Stimulated activated CD4-positive, alpha-beta T cell treated with anti-CD3 and anti-CD28 coated beads, Interleukin-1b, Interleukin-23, amount 100 ng/mL, for 48 hours (primary cell): ENCODE data around the gene SPCS2.

Experiments
- DNase-seq: peaks from one replicate; pipeline ENCODE4 v3.0.0-alpha.2; 2020

The SPCS2 gene

DNA sequence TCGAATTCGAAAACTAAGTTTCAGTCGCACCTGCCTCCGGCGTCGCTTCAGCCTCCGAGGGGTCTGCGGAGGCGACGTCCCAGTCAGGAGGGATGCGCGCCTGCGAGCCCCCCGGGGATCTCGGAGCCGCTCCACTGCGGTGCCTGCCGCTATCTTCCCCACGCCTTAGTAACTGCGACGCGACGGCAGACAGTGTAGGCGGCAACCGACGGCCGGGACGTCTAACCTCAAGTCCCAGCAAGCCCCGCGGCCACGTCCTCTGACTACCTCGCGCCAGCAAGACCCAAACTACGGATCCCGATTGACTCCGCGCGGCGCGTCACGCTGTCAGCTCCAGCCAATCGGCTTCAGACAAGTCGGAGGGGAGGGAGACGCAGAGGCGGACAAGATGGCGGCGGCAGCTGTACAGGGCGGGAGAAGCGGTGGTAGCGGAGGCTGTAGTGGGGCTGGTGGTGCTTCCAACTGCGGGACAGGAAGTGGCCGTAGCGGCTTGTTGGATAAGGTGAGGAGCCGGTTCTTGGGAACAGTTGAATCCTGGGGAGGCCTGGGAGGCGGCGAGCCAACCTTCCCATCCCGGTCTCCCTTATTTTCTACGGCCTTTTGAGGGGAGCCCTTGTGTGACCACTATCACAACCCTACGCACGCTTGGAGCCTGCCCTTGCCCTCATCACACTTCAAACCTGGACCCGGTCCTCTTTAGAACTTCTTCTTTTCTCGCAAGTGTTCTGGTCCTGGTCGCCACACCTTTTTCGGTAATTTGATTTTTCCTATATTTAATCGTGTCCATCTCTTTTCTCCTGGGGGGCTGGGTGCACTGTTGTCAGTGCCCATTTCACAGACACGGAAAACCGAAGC, at the start of gene SPCS2, which contains the start of gene XRRA1:
Gene SPCS2 (plus strand): TSS at position 369 of the 855 bp plus-strand sequence. CDS start 20 bp downstream, at position 389.
Gene XRRA1 (minus strand): TSS at position 194 of the 855 bp plus-strand sequence. CDS start 8,213 bp downstream, outside the sequence.
- DNase-seq, result peak; percentile 100

DNA sequence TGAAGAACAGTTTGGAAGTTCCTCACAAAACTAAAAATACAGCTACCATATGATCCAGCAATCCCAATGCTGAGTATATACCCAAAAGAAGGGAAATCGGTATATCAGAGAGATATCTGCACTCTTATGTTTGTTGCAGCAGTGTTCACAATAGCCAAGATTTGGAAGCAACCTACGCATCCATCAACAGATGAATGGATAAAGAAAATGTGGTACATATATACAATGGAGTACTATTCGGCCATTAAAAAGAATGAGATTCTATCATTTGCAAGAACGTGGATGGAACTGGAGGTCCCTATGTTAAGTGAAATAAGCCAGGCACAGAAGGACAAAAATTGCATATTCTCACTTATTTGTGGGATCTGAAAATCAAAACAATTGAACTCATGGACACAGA, 46.7 kb upstream of the SPCS2 start:
- DNase-seq, result no peak

DNA sequence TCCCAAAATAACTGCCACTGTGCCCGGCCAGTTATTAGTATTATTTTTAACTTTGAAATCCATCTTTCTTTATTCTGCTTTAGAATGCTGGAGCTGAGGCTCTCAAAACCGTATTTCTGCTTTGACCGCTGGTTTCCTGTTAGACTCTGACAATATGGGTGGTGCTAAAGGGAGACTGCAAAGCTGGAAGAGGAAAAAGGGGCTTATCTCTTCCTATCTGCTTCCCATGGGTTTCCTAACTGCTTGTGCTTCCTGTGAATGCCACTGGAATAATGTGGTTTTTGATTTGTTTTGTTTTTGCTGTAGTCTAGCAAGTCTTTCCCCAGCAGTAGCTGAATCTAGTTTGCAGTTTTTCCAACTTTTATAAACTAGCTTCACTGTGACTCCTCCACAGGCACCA, 43.7 kb upstream of the SPCS2 start:
- DNase-seq, result no peak

DNA sequence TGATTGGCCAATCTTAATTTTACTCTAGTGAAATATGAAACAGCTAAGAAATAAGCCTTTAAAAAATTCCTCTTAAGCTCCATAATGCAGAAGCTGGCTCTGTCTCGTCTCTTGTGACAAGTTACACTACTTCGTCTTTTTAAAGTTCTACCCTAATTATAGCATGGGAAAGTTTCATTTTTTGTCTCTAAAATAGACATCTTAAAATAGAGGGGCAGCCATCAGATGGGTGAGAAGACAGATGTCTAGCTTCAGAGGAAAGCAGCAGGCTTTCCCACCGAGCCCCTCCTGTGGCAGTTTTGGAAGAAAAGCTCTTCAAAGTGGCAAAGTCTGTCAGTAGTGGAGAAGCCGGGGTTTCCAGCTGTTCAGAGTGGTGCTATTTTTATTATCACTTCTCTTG, 39.7 kb upstream of the SPCS2 start:
- no peak for DNase-seq

DNA sequence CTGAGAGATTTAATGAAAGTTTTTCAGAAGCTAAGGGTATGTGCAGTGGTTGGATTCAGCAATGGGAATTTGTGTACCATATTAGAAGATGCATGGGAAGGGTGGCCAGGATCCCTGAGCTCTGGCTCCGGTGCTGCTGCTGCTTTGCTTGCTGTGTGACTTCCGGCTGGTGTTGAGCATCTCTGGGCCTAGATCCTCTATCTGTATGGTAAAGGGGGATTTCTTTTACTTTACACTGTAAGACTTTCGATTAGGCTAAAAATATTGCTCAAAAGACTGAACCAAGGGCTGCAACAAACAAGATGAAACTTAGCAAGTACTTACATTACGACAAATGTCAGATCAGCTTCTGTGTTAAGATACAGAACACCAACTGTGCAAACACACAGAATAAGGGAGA, 39.3 kb upstream of the SPCS2 start:
- DNase-seq, result no peak

DNA sequence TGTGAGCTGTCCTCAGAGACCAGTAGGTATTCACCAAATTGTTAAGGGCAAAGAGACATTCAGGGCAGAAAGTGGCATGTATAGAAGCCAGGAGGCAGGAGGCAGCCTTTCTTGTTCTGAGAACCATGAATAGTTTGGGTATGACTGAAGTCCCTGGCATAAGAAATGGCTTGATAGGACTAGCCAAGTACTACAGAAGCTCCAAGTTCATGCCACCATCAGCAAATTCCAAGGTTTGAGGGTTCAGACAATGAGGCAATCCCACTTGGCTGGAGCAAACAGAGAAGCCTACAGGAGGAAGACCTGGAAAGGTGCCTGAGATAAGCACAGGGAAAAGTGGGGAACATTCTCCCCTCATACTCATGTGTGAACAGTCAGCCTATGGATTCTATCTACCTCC, 25.9 kb upstream of the SPCS2 start:
- DNase-seq, result no peak

DNA sequence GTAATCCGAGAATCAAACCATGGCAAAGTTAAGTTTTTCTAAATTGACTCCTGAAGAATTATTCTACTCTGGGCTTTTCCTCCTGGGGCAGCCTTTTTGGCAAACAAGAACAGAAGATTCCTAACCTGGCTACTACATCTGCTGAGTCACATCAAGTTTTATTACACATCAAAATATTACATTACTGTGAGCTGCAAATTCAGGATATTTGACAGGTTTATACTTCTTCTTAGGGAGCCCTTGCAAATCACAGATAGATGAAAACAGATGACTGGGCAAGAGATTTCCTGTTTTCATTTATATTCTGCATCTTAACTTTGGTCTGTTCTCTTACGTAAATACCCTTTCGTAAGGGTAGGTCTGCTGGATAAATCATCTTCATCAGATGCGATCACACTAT, 23.8 kb upstream of the SPCS2 start:
- DNase-seq, result no peak

DNA sequence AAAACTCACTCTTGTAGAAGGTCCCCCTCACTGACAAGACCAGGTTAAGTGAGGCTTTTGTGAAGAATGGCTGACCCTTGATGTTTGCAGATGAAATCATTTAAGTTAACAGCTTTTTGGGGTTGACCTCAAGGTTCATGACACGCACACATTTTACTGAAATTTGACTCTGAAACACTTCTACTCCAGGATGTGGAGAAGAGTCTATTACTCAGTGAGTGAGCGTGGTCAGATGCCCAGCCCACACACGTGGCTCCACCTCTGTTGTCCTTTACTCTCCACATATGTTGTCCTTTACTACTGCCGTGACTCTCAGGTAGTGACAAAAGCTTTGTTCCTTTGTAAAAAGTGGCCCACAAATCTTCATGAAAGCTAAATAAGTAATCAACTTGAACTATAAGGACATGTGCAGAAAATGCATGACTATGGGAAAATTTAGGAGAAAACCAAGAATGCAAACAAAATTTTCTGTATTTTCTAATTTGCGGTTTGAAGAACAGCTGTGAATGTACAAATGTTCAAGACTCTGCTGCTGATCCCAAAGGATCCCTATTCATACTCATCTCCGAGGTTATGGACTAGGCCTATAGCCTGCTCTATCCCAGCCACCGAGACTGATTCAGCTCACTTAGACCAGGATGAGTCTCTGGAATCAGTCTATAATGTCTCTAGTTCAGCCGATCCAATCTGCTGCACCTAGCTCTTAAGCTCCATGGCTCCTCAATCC, 22.6 kb upstream of the SPCS2 start:
- DNase-seq, result peak; percentile 48

DNA sequence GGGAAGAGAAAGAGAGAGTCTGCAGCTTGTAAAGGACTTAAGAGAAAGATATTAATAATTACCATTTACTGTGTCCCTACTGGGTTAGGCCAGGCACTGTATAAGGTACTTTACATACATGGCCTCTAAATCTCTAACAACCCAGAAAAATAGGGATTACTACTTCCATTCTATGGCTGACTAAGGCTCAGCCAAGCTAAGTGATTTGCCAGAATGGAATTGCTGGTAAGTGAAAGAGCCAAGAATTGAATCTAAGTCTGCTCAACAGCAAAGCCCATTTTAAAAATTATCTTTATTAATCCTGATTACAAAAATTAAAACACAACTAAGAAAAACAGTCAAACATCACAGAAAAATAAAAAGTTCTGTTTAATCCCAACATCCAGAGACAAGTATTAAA, 21.6 kb upstream of the SPCS2 start:
- DNase-seq, result no peak

DNA sequence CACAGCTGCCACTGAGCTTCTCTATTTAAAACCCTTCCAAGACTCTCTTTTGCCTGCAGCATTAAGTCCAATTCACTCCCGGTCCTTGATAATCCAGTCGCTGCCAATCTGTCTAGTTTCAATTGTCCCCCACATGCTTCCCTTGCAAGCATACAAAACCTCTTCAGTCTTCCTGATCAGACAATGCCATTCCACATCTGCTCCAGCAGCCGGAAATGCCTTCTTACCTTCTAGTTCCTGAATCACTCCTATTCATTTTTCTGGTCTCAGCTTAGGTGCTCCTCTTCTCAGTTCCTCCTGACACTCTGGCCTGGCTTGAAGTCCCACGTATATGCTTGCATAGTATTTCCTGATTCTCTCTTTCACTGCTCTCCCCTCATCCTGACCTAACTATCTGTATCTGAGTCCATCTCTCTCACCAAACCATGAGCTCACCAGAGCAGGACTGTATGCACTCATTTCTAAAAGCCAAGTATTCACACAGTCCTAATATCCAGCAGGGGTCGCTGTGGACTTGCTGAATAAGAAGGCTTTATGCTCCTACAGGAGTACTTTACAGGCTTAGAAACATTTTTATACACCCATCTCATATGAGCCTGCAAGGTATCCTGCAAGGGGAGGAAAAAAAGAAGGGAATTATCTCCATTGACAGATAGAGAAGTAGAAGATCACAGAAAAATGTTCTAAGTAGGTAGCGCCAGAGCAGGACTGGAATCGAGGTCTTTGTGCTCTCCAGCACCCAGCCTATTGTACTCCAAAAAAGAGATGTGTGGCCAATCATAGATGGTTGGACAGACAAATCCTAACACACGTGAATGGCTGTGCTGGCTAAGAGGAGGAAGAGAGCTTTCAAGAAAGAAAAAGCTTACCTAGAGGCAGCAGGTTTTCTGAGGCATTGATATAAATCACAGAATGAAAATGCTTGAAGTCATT, 19.4 kb upstream of the SPCS2 start:
- peak; percentile 59 for DNase-seq

DNA sequence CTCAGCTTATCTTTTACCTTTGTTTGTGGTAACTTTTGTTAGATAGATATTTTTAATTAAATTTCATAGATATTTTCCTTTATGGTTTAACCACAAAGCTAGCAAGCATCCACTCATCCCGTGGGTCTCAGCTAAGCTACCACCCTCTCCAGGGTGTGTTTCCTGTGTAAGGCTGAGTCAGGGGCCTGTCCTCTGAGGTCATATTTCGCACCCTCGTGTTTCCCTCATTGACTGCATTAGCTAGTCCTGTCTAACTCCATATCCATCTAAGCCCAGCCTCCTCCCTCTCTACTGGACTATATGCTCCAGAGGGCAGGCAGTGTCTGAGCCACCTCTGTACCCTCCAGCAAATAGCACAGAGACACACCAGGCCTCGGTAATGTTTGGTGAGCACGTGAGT, 16.9 kb upstream of the SPCS2 start:
- no peak for DNase-seq

DNA sequence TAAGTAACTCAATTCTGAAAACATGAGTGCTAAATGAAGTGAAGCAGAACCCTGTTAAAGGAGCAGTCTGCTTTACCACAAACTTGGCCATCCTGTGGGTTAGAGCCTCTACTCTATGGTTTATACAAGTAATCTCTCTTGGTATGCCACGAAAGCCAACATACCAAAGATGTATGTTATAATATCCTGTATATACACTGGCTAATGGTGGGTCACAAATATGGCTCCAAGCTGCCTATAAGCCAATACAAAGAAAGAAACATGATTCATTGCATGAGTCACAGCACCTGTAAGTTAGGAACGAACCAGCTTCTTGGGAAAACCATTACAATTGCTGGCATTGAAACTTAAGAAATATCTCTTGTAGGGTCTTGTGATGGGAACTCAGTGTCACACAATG, 16.3 kb upstream of the SPCS2 start:
- DNase-seq, result no peak

DNA sequence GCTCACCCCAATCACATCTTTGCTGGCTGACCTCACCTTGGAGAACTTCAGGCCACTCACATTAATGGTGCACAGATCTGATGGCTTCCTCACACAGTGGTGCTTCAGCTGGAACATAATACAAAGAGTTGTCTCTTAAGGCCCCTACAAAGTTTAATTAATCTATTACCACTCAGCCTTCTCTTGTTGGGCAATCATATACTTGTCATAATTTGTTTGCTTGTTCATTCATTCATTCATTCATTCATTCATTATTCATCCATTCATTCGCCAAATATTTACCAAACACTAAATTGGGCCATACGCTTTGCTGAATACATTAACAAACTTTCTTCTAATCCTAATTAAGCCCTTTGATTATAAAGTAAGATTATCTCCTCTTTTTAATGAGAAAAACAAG, 15.3 kb upstream of the SPCS2 start:
- no peak for DNase-seq

DNA sequence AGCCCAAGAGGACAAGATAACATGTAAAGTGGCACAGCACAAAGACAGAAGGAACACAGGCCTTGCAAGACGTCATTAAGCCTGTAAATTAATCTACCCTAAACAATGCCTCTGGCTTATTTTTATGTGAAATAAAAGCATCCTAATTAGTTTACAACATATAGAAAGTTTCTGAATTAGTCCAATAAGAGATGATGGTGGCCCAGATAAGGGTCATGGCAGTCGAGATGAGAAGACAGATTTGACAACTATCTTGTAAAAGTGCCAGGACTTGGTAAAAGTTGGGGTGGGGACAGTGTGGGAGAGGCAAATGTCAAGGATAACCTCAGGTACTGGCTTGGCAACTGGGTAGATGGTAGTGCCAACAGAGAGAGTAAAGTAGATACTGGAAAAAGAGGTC, 13.8 kb upstream of the SPCS2 start:
- DNase-seq, result no peak

DNA sequence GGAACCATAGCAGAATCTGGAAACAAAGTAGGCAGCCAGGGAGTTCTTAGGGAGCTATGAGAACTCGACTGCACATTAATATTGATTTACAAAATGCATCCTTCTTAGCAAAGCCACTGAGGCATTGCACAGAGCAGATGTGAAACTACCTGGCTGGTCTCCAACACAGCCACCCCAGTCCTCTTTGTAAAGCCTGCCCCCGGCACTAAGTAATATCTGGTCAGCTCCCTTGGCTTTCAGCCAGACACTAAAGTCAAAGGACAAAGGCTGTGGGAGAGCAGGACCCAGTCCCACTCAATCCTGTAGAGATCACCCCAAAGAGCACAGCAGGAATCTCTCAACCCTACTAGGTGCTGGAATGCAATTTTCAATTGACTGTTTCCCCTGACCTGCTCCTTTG, 13.0 kb upstream of the SPCS2 start:
- no peak for DNase-seq

DNA sequence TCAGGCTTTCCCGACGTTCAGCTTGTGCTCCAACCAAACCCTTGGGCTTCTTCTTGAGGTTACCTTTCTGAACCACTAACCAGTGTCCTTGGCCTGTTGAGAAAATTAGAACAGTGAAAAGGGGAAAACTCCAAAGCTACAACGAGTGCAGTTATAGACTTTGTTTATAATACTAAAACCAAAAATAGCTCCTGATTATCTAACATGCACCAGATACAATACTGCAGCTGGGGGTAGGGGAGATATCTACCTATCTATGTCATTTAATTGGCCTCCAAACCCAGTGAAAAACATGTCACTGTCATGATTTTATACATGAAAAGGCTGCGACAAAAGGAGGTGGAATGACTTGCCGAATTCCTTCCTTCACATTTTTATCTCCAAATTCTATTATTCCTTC, 12.1 kb upstream of the SPCS2 start:
- no peak for DNase-seq

DNA sequence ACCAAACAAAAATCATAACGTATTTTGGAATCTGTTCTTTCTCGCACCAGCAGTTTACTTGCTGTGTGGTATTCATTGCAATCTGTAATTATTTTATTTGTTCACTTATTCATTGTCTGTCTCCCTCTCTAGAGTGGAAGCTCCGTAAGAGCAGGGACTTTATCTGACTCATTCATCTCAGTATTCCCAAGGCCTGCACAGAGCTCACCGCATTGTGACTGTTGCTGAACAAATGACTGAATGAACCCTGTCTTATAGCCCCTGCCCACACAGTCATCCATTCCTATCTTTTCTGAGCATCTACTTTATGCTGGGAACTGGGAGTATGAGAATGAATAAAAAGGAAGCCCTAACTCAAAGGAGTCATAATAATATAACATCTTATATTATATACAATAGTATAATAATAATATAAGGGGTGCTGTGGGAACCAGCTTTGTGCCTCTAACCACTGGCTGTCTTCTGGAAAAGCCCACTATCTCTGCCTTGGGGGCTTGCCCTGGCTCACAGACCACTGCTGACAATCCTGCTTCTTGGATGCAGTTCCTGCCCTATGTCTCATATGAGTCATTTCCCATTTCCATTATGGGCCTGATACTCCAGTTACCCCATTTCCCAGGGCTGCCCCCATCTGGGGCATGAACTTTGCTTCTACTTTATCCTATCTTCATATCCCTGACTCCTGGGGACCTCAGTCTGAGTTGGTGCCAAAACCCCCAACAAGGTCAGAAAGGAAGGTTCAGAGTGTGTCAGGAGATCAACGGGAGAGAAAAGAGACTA, 11.2 kb upstream of the SPCS2 start:
- DNase-seq, result no peak

DNA sequence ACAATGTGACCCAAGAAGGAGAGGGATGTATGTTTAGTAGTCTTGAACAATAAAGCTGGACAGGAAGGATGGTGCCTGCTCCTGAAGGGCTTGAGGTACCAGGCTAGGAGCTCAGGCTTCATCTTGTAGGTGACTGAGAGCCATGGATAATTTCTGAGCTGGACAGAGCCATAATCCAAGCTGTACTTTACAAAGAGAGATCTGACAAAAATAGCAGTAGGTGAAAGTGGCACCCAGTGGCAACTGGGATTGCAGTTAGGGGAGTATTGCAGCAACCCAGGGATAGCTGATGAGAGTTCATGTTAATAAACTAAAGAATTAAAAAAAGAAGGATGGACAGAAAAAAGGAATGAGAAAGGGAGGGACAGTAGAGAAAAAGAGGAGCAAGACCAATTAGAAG, 7.6 kb upstream of the SPCS2 start:
- DNase-seq, result no peak

DNA sequence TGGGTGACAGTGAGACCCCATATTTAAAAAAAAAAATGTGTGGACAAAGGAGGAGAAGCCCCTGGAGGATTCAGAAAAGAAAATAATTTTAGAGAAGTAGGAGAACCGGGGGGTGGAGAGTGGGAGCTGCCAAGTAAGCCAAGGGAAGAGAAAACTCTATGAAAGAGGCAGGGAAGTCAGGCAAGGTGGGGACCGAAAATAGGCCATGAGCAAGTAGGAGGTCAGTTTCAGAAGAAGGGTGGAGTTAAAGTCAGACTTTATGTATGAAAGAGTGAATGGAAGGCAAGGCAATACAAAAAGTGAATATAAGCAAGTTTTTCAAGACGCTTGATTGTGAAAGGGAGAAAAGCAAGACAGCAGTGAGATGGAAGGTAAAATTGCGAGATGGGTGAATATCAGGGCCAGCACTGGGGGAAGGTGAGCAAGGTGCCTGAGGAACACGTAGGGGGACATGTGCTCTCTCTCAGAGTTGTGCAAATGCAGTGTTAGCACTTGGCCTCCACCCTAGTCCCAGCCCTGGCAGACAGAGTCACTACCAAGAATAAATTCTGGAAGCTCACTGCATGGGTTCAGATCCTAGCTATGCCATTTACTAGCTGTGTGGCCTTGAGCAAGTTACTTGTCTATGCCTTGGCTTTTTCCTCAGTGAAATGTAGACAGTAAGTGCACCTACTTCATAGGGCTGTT, 6.8 kb upstream of the SPCS2 start:
- DNase-seq, result no peak

DNA sequence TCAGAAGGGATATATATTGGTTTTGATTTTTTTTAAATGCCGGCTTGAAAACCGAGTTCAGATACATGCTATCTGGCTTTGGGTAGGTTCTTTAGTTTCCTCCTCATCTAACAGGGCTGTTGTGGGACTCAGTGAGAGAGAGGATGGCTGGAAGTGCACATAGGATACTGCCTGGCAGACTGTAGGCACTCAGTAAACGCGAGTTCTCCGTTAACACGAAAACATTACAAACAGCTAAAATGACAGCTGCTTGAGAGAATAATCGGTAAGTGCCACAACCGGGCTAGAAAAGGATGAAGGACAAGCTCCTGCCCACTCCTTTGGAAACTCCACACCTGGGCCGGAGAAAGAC, 544 bp upstream of the SPCS2 start:
- no peak for DNase-seq

DNA sequence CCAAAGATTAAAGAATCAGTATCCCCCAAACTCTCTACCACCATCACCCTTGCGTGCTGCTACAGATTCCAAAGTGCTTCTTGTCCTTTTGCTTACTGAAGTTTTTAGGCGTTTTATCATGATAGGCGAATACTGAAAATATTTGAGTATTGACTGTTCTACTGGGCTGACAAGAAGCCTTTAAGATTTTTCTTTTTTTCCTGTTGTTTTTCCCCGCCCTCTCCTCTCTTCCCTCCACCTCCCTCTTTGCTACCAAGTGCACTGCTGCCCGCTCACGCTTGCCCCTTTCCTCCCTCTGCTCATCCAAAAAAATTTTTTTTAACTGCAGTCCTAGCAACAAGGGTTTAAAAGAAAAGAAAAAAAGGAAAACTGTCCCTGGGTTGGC, 679 bp downstream of the SPCS2 start:
- DNase-seq, result no peak
